HG02885 (cell line): Measurements from ENCODE around the gene FRY.
A peak's percentile ranks its signal among the peaks of the same experiment; 100 is the strongest.

ENCODE experiments used
- ATAC-seq: cut with Tn5 transposase; IDR thresholded peaks from one replicate; pipeline ENCODE4 v1.9.1; 2021; ENCODE audit warnings: mild to moderate bottlenecking; ENCODE audit not compliant: unreplicated experiment, poor library complexity

Gene FRY

DNA sequence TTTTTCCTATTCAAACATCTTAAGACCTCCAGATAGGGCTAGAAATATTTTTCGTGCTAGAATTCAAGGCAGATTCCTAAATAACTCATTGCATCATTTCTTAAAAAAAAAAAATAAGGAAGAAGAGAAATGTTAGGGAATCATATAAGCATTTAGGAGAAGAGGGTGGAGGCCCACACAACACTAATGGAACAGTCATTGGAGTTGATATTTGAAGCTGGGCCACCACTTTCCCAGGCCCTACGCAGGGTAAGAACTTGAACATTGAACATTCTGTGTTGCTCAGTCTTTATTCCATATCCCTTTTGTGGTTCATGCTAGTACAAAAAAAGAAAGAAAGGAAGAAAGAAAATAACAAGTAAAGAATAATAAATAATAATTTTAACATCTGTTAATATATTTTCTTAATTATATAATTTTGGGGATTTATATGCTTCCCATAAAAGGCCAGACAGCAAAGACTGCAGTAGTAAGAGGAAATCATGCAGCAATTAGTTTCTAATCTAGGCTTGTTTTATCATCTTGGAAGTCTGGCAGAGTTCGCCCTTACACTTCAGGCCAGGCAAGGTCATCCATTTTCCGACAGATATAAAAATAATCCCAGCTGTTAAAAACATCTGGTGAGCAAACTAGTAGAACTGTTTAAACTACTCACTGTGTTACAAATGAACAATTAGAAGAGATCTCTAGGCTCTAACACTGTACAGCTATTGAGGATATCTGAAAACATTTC is 127.7 kb downstream of the FRY start:
- ATAC-seq: no peak

- ATAC-seq: no peak
These were observed 130.9 kb downstream of the FRY start for GRCh38 chr13:32162395-32163005.

GRCh38 chr13:32164622-32165268 is 133.2 kb downstream of the FRY start:
- peak; percentile 84 for ATAC-seq

DNA sequence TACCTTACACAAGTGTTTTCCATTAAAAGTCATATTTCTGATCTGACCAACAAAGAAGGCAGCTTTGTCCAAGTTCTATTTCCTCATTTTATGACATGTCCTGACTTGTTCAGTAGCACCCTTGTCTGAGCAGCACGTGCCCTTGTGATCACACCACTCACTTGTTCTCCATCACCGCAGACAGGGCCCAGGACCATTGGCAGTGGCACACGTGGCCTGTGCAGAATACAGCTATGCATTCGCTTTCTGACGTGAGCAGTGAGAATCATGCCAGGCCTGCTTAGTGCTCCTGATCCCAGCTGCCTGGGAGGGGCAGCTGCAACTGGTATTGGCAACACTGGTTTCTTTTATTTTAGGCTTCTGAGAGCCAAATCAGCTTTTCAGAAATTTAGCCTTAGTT is 134.2 kb downstream of the FRY start:
- ATAC-seq: no peak

GRCh38 chr13:32168131-32168530 is 136.6 kb downstream of the FRY start:
- ATAC-seq: no peak

DNA sequence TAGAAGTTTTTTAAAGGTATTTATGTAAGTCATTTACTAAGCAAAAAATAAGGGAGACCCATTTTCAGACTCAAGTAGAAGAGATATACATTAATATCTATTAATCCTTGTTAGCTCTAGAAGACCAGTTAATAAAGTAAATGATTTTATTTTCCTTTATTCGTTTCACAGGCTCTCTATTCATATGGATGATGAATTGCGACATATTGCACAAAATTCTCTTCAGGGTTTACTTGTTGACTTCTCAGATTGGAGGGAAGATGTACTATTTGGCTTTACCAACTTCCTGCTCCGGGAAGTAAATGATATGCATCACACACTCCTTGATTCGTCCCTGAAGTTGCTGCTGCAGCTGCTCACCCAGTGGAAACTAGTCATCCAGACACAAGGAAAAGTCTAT is 139.3 kb downstream of the FRY start:
- ATAC-seq: no peak

- ATAC-seq: no peak
These were observed 142.3 kb downstream of the FRY start for GRCh38 chr13:32173881-32174280.

DNA sequence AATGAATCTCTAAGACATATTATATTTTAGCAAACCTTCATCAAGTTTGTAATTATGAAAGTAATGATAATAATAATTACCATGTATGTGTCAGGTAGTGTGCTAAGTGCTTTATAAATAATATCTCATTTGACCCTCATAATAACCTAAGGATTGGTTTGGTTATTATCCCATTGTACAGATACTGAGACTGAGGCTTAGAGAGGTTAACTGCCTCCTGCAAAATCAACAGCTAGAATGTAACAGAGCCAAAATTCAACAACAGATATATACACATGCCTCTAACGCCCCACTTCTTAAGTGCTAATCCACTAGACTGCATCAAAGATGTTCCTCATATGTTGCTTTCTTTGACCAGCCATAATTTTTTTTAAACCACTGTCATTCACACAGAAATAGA is 142.8 kb downstream of the FRY start:
- no peak for ATAC-seq

- no peak for ATAC-seq
These were observed 143.7 kb downstream of the FRY start for GRCh38 chr13:32175307-32175706.

GRCh38 chr13:32175943-32176342 is 144.4 kb downstream of the FRY start:
- no peak for ATAC-seq

DNA sequence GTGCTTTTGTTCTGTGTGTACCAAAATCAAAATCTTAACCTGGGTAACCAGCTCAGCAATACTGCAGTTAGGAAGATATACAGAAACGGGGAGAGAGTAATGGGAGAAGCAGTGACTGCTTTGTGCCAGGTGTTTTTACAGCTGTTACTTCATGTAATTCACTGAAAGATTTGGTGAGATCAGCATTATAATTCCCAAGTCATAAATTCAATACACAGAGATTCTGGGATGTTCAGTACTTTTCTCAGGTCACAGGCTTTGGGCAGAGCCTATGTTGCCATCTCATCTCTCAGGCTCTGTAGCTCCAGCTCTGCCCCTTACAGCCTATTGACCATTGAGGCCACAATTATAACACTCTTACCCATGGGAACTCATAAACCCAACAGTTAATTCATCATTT is 145.1 kb downstream of the FRY start:
- ATAC-seq: no peak

DNA sequence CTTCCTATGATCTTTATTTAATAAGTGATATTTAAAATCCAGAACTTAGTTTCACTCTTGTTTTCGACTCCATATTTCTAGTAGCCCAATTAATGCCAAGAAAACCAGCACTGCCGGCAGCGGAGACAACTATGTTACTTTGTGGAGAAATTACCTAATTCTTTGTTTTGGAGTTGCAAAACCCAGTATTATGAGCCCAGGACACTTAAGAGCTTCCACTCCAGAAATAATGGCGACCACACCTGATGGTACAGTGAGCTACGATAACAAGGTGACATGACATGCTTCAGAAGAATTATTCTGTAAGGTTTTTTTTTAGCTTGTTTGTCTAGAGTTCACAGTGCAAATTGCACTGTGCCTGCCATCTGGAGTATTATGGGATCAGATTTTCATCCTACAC is 147.2 kb downstream of the FRY start:
- no peak for ATAC-seq

GRCh38 chr13:32179708-32180107 is 148.1 kb downstream of the FRY start:
- ATAC-seq: no peak

- no peak for ATAC-seq
These were observed 156.1 kb downstream of the FRY start for GRCh38 chr13:32187651-32188050.

DNA sequence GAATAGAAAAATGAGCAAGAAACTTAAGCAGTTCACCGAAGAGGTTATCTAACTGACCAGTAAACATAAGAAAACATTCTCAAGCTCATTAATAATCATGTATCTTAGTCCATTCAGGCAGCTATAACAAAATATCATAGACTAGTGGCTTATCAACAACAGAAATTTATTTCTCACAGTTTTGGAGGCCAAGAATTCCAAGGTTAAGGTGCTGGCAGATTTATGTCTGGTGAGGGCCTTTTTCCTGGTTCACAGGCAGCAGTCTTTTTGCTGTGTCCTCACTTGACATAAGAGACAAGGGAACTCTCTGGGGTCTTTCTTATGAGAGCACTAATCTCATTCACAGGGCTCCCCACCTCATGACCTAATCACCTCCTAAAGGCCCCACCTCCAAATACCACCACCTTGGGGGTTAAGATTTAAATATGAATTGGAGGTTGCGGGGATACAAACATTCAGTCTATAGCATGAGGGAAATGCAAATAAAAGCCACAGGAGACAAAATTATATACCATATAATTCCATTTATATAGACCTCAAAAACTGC is 160.0 kb downstream of the FRY start:
- no peak for ATAC-seq

DNA sequence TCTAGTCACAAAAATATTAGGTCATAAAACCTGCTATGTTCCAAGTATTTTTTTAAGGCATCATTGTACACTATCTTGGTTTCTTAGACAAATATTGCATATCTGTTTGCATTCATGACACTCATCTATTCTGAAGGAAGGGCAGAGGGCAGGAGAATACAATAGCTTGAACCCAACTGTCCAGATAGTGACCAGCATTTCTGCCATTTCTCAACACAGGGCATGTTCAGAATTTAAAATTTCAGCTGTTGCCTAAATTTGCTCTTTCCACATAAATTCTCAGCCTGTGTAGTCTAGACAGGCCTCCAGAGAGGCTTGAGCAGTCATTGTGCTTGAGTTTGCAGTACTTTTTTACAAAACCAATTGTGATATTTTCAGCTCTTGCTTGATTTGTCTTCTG is 164.1 kb downstream of the FRY start:
- no peak for ATAC-seq

GRCh38 chr13:32199168-32199567 is 167.6 kb downstream of the FRY start:
- ATAC-seq: no peak

- ATAC-seq: no peak
These were observed 169.2 kb downstream of the FRY start for GRCh38 chr13:32200741-32201140.

DNA sequence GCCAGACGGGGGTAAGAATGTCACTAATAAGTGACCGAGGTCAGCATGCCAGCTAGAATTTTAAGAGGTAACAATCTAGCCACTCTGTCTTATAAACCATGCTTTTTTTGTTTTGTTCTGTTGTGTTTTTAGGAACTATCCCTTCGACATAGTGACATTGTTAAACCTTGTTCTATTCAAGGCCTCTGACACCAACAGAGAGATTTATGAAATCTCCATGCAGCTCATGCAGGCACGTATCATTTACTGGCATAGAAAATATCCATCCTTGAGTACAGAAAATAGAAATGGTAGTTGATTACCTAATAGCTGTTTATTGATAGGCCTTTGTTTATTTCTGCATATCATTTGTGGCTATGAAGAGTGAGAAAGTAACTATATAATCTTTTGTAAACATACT is 170.2 kb downstream of the FRY start:
- no peak for ATAC-seq

- ATAC-seq: no peak
These were observed 170.7 kb downstream of the FRY start for GRCh38 chr13:32202268-32202667.

- ATAC-seq: no peak
These were observed 171.6 kb downstream of the FRY start for GRCh38 chr13:32203221-32203620.
